ENCODE measurements around the gene WNT3A.
"Not testable (repeated sequence)": the region's sequence is repeated elsewhere in the genome, so short reads cannot be mapped to it uniquely, and the experiment has no call there.

DNA sequence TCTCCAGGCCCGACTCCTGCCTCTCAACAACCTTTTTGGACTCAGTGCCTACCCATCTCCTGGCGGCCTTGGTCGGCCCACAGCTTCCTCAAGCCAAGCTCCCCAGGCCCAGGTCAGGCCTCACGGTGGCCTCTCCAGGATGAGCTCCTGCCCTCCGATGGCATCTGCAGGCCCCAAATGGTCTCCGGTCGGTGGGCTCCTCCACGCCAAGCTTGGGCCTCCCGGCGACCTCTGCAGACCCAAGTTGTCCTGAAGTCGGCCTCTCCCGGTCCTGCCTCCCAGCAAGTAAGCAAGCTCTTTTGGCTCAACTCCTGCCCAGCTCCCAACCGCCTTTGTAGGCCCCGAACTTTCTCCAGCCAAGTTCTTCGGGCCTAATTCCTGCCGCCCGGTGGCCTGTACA lies 35.6 kb upstream of the WNT3A start:
- TF ChIP-seq, protein P1, sequence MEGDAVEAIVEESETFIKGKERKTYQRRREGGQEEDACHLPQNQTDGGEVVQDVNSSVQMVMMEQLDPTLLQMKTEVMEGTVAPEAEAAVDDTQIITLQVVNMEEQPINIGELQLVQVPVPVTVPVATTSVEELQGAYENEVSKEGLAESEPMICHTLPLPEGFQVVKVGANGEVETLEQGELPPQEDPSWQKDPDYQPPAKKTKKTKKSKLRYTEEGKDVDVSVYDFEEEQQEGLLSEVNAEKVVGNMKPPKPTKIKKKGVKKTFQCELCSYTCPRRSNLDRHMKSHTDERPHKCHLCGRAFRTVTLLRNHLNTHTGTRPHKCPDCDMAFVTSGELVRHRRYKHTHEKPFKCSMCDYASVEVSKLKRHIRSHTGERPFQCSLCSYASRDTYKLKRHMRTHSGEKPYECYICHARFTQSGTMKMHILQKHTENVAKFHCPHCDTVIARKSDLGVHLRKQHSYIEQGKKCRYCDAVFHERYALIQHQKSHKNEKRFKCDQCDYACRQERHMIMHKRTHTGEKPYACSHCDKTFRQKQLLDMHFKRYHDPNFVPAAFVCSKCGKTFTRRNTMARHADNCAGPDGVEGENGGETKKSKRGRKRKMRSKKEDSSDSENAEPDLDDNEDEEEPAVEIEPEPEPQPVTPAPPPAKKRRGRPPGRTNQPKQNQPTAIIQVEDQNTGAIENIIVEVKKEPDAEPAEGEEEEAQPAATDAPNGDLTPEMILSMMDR (conservative IDR thresholded peaks at IDR 0.05; ENCODE audit: low read depth, low read length): not testable (repeated sequence)
- TF ChIP-seq EZH2 (IDR thresholded peaks at IDR 0.05; ENCODE audit: borderline replicate concordance, low read depth, low read length, poor library complexity, severe bottlenecking): not testable (repeated sequence)
